ENCODE results near the gene GRIK4. TPM values are rescaled to one million over a fixed set of nuclear protein-coding genes. Genes with fewer than 3 reads are reported as not detected.

The GRIK4 gene
- total RNA-seq, 1 donor from 2014 or later: 0.89 TPM

GRCh38 chr11:120746836-120747609, 235.5 kb downstream of the GRIK4 start:
- no peak for DNase-seq (ENCODE audit: low read depth, low spot score)
- Mint-ChIP-seq H3K27me3 (ENCODE audit: low read depth) (peaks cover 5% of the 10 kb centered on the region), H3K4me1 (peaks cover 4% of the 10 kb centered on the region), H3K9me3 (no peaks in the 10 kb centered on the region), H3K4me3 (no peak overlapping the region), H3K27ac (ENCODE audit: unreplicated experiment) (peak overlapping the region; percentile 75), H3K36me3 (ENCODE audit: low read depth) (no peaks in the 10 kb centered on the region)
- TF ChIP-seq CTCF (conservative IDR thresholded peaks at IDR 0.05): no peak

GRCh38 chr11:120747850-120748814, 236.6 kb downstream of the GRIK4 start:
- Mint-ChIP-seq H3K27me3 (ENCODE audit: low read depth) (peaks cover 5% of the 10 kb centered on the region), H3K4me3 (no peak overlapping the region), H3K9me3 (no peaks in the 10 kb centered on the region), H3K36me3 (ENCODE audit: low read depth) (no peaks in the 10 kb centered on the region), H3K4me1 (peaks cover 4% of the 10 kb centered on the region), H3K27ac (ENCODE audit: unreplicated experiment) (no peak overlapping the region)
- no peak for DNase-seq (ENCODE audit: low read depth, low spot score)
- no peak for TF ChIP-seq CTCF (conservative IDR thresholded peaks at IDR 0.05)

- Mint-ChIP-seq H3K4me1 (peaks cover 4% of the 10 kb centered on the region), H3K27me3 (ENCODE audit: low read depth) (peaks cover 5% of the 10 kb centered on the region), H3K27ac (ENCODE audit: unreplicated experiment) (no peak overlapping the region), H3K36me3 (ENCODE audit: low read depth) (no peaks in the 10 kb centered on the region), H3K9me3 (no peaks in the 10 kb centered on the region), H3K4me3 (no peak overlapping the region)
- no peak for TF ChIP-seq CTCF (conservative IDR thresholded peaks at IDR 0.05)
- DNase-seq (ENCODE audit: low read depth, low spot score): no peak
Measured at GRCh38 chr11:120749395-120749794, 237.8 kb downstream of the GRIK4 start.

- Mint-ChIP-seq H3K9me3 (no peaks in the 10 kb centered on the region), H3K36me3 (ENCODE audit: low read depth) (no peaks in the 10 kb centered on the region), H3K4me3 (no peak overlapping the region), H3K27ac (ENCODE audit: unreplicated experiment) (no peak overlapping the region), H3K27me3 (ENCODE audit: low read depth) (peaks cover 5% of the 10 kb centered on the region), H3K4me1 (peaks cover 4% of the 10 kb centered on the region)
- DNase-seq (ENCODE audit: low read depth, low spot score): no peak
- TF ChIP-seq CTCF (conservative IDR thresholded peaks at IDR 0.05): no peak
Measured at GRCh38 chr11:120750647-120751549, 239.3 kb downstream of the GRIK4 start.

GRCh38 chr11:120751550-120751949, 240.0 kb downstream of the GRIK4 start:
- TF ChIP-seq CTCF (conservative IDR thresholded peaks at IDR 0.05): no peak
- no peaks in the 10 kb centered on the region for H3K9me3 Mint-ChIP-seq
- H3K27ac Mint-ChIP-seq (ENCODE audit: unreplicated experiment): no peak overlapping the region
- no peaks in the 10 kb centered on the region for H3K4me1 Mint-ChIP-seq
- no peak for DNase-seq (ENCODE audit: low read depth, low spot score)
- H3K27me3 Mint-ChIP-seq (ENCODE audit: low read depth): peaks cover 5% of the 10 kb centered on the region
- no peaks in the 10 kb centered on the region for H3K36me3 Mint-ChIP-seq (ENCODE audit: low read depth)
- no peak overlapping the region for H3K4me3 Mint-ChIP-seq
